CD8-positive, alpha-beta memory T cell (primary cell): ENCODE data around the gene AEBP1. TPM values are rescaled to one million over a fixed set of nuclear protein-coding genes. Genes with fewer than 3 reads are reported as not detected.

Source experiments
- CTCF ChIA-PET: fragments of 350-600 bp; sonication (Branson Sonifier 250); formaldehyde crosslinking; loops from one replicate; lab custom pipeline; 2021; ENCODE audit warnings: antibody characterized with exemption; lab: Charles Lee
- POLR2A ChIA-PET: fragments of 350-600 bp; sonication (Branson Sonifier 250); formaldehyde crosslinking; loops from one replicate; lab custom pipeline; 2021; ENCODE audit warnings: antibody characterized with exemption; lab: Charles Lee
- DNase-seq, 5 donors: peaks; one replicate each; pipeline versions ENCODE4 v3.0.0 to v3.0.0-alpha.2; 2020 to 2022; ENCODE audit warnings: mixed read lengths in 1 of 5
- H3K27ac ChIP-seq: one replicate; pipeline ENCODE4 v1.7.0; 2013; ENCODE audit warnings: low read depth, mild to moderate bottlenecking, low read length, moderate library complexity
- H3K27me3 ChIP-seq: 2 replicates; pipeline ENCODE4 v1.7.0; 2013; ENCODE audit warnings: low read length, mild to moderate bottlenecking; ENCODE audit not compliant: insufficient read depth, poor library complexity, severe bottlenecking
- H3K36me3 ChIP-seq: 2 replicates; pipeline ENCODE4 v1.7.0; 2013; ENCODE audit warnings: mild to moderate bottlenecking, low read length, moderate library complexity; ENCODE audit not compliant: insufficient read depth
- H3K4me1 ChIP-seq: 2 replicates; pipeline ENCODE4 v1.7.0; 2013; ENCODE audit warnings: mild to moderate bottlenecking, low read length, moderate library complexity; ENCODE audit not compliant: insufficient read depth
- H3K4me3 ChIP-seq: 2 replicates; pipeline ENCODE4 v1.7.0; 2013; ENCODE audit warnings: mild to moderate bottlenecking, low read length
- H3K9me3 ChIP-seq: 2 replicates; pipeline ENCODE4 v1.7.0; 2013; ENCODE audit warnings: mild to moderate bottlenecking, low read length
- H3K27ac Mint-ChIP-seq, 8 donors: one replicate each; pipeline ENCODE4 v1.8.0; 2020 to 2021; ENCODE audit warnings: mixed read lengths in 8 of 8, mild to moderate bottlenecking in 6 of 8, inconsistent platforms in 3 of 8, moderate library complexity in 3 of 8
- H3K27me3 Mint-ChIP-seq, 2 donors: one replicate each; pipeline ENCODE4 v1.8.0; 2020 to 2021; ENCODE audit warnings: mixed read lengths in 2 of 2, mild to moderate bottlenecking in 1 of 2, moderate library complexity in 1 of 2
- H3K36me3 Mint-ChIP-seq, 3 donors: one replicate each; pipeline ENCODE4 v1.8.0; 2020 to 2021; ENCODE audit warnings: mixed read lengths in 3 of 3, inconsistent platforms in 1 of 3, mild to moderate bottlenecking in 1 of 3
- H3K4me1 Mint-ChIP-seq, 3 donors: one replicate each; pipeline ENCODE4 v1.8.0; 2020 to 2021; ENCODE audit warnings: mixed read lengths in 3 of 3, inconsistent platforms in 1 of 3, mild to moderate bottlenecking in 1 of 3
- H3K4me3 Mint-ChIP-seq, 7 donors: one replicate each; pipeline ENCODE4 v1.8.0; 2020 to 2021; ENCODE audit warnings: mixed read lengths in 7 of 7, mild to moderate bottlenecking in 6 of 7, moderate library complexity in 4 of 7, inconsistent platforms in 2 of 7
- H3K9me3 Mint-ChIP-seq, 5 donors: one replicate each; pipeline ENCODE4 v1.8.0; 2020 to 2022; ENCODE audit warnings: mixed read lengths in 5 of 5, mild to moderate bottlenecking in 3 of 5, moderate library complexity in 2 of 5, inconsistent platforms in 1 of 5
- polyA plus RNA-seq: library from polyadenylated mRNA; unstranded; fragments of 300-500 nt; fragmentation: Illumina TruSeq; gene quantifications from one replicate; pipeline ENCODE4 v1.2.3, GENCODE V29; 2021
- total RNA-seq, 2 experiments: library from RNA; stranded (reverse); gene quantifications; one replicate each; pipeline ENCODE4 v1.2.3, GENCODE V29; 2021

Gene AEBP1
- total and polyA plus RNA-seq, 3 experiments from 2014 or later: 1.6 to 8.9 (median 8.4) TPM

DNA sequence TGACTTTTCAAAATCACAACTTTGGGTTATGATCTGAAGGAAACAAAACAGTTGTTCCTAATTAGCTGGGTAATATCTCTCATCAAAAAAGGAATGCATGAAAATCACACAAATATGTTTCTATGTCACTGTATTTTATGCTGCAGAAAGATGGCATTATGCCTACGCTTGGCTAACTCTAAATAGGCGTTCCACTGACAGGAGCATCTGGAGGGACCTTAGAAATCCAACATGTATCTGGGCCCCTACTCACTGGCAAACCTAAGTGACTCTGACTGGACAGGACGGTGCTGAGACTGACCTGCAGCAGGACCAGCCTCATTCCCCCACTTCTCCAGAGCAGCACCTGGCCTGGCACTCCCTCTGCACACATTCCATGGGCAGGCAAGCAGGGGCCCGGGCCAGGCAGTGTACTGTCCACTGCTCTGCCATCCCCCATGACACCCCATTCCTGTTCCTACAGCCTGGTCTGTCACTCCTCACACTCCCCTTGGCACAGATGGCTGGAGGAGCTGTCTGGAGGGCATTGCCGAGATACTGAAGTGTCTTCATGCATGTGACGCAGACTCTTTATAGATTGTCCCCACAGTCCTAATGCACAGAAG lies 39.6 kb downstream of the AEBP1 start:
- H3K27me3 Mint-ChIP-seq: peaks cover 4 to 11% of the 10 kb centered on the region in 2 donors
- Histone ChIP-seq H3K27ac (no peak overlapping the region), H3K9me3 (no peaks in the 10 kb centered on the region), H3K4me1 (peaks cover 7% of the 10 kb centered on the region), H3K36me3 (no peaks in the 10 kb centered on the region), H3K4me3 (no peak overlapping the region), H3K27me3 (no peaks in the 10 kb centered on the region)
- H3K27ac Mint-ChIP-seq: peak overlapping the region in 1 of 8 donors; percentile 18
- POLR2A ChIA-PET: interaction anchor here (0.7 kb wide), 1 partner anchor 8 kb away, joined by 3 read pairs; no protein-coding TSS in a partner anchor
- H3K4me1 Mint-ChIP-seq: peaks cover 6 to 17% (median 6%) of the 10 kb centered on the region in 3 donors
- DNase-seq: no peak
- H3K9me3 Mint-ChIP-seq: no peaks in the 10 kb centered on the region
- CTCF ChIA-PET: no interaction called here
- peak overlapping the region in 1 of 7 donors; percentile 68 for H3K4me3 Mint-ChIP-seq
- H3K36me3 Mint-ChIP-seq: no peaks in the 10 kb centered on the region

DNA sequence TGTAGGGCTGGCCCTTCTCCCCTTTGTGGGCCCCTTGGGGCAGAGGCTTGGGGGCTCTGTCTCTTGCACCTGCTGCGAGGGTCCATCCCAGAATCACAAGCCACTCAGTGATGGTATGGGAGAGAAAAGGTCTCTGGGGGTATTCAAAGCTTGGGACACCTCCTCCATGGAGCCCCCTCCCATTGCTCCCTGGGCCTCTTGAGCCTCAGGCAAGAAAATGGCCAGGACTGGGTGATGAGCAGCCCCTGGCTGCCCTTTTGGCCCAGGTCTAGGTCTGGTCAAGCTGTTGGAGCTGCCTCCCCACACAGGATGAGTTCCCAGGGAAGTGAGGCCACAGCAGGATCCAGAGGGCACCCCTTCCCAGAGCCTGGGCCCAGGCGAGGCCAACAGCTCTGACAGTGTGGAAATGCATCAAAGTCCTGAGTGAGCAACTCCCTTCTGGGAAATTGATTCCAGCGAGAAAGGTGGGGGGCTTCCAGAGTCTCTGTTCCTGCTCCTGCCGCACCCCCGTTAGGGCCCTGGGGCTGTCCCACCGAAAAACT lies 40.4 kb downstream of the AEBP1 start:
- H3K4me1 ChIP-seq: peaks cover 7% of the 10 kb centered on the region
- no peak overlapping the region for H3K4me3 ChIP-seq
- ChIA-PET POLR2A (no interaction called here), CTCF (no interaction called here)
- Mint-ChIP-seq H3K36me3 (no peaks in the 10 kb centered on the region), H3K9me3 (no peaks in the 10 kb centered on the region), H3K4me1 (peaks cover 6 to 17% (median 6%) of the 10 kb centered on the region in 3 donors), H3K27ac (no peak overlapping the region), H3K27me3 (peaks cover 4 to 11% of the 10 kb centered on the region in 2 donors), H3K4me3 (peak overlapping the region in 1 of 7 donors; percentile 68)
- no peak overlapping the region for H3K27ac ChIP-seq
- H3K9me3 ChIP-seq: no peaks in the 10 kb centered on the region
- no peak for DNase-seq
- no peaks in the 10 kb centered on the region for H3K27me3 ChIP-seq
- no peaks in the 10 kb centered on the region for H3K36me3 ChIP-seq

DNA sequence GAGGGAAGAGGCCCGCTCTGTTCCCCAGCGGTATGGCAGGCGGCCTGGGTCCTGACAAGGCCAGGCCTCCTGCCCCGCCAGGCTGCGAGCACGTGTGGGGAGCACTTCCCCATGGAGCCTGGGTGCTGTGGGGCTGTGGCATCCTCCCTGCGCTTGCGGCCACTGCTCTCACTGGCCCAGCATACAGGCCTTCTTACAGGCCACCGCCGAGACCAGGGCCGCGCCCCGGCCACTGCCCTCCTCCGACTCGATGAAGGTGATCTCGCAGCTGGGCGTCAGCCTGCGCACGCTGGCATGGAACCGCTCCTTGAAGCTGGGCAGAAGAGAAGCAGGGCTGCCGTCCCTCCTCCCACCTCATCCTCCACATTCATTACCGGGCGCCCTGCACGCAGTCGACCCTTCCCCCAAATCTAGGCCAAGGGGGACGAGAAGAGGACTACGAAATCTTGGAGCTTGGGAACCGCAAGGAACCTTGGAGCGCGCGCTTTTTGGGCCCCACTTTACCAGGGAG lies 40.9 kb downstream of the AEBP1 start:
- H3K27ac Mint-ChIP-seq: peak overlapping the region in 5 of 8 donors; percentile 39 to 86 (median 73)
- Histone ChIP-seq H3K4me3 (no peak overlapping the region), H3K4me1 (peaks cover 7% of the 10 kb centered on the region), H3K9me3 (no peaks in the 10 kb centered on the region), H3K36me3 (no peaks in the 10 kb centered on the region), H3K27ac (no peak overlapping the region), H3K27me3 (no peaks in the 10 kb centered on the region)
- CTCF ChIA-PET: no interaction called here
- H3K27me3 Mint-ChIP-seq: peaks cover 4 to 8% of the 10 kb centered on the region in 2 donors
- H3K9me3 Mint-ChIP-seq: no peaks in the 10 kb centered on the region
- peaks cover 6 to 17% (median 6%) of the 10 kb centered on the region in 3 donors for H3K4me1 Mint-ChIP-seq
- H3K36me3 Mint-ChIP-seq: no peaks in the 10 kb centered on the region
- H3K4me3 Mint-ChIP-seq: peak overlapping the region in 6 of 7 donors; percentile 70 to 81 (median 77)
- POLR2A ChIA-PET: no interaction called here
- no peak for DNase-seq

DNA sequence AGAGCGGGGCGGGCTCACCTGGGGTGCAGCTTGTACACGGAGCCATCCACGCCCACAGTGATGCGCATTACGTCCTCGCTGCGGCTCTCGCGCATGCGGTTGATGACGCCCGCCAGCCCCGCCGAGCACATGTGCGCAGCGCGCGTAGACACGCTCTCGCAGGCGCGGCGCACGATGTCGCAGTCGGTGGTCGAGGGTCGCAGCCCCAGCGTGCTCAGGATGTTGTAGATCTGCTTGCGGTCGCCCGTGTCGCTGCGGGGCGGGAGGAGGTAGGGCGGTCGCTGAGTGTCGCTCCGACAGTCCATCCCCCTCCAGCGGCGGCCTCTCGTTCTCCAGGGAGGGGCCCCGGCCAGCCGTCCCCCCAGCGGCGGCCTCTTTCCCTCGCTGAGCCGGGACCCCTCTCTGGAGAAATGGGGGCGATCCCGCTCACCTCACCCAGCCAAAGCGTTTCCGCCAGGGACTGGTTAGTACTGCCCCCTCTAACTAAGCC lies 41.4 kb downstream of the AEBP1 start:
- no peaks in the 10 kb centered on the region for H3K36me3 Mint-ChIP-seq
- ChIA-PET POLR2A (no interaction called here), CTCF (no interaction called here)
- Histone ChIP-seq H3K4me3 (peak overlapping the region; percentile 53), H3K4me1 (peaks cover 7% of the 10 kb centered on the region), H3K36me3 (no peaks in the 10 kb centered on the region), H3K27ac (no peak overlapping the region), H3K27me3 (no peaks in the 10 kb centered on the region), H3K9me3 (no peaks in the 10 kb centered on the region)
- peaks cover 6 to 17% (median 6%) of the 10 kb centered on the region in 3 donors for H3K4me1 Mint-ChIP-seq
- H3K27me3 Mint-ChIP-seq: peaks cover 4 to 8% of the 10 kb centered on the region in 2 donors
- H3K27ac Mint-ChIP-seq: peak overlapping the region in 7 of 8 donors; percentile 39 to 86 (median 73)
- DNase-seq: peak; percentile 10 to 74 (median 59)
- H3K4me3 Mint-ChIP-seq: peak overlapping the region; percentile 40 to 81 (median 76)
- no peaks in the 10 kb centered on the region for H3K9me3 Mint-ChIP-seq

DNA sequence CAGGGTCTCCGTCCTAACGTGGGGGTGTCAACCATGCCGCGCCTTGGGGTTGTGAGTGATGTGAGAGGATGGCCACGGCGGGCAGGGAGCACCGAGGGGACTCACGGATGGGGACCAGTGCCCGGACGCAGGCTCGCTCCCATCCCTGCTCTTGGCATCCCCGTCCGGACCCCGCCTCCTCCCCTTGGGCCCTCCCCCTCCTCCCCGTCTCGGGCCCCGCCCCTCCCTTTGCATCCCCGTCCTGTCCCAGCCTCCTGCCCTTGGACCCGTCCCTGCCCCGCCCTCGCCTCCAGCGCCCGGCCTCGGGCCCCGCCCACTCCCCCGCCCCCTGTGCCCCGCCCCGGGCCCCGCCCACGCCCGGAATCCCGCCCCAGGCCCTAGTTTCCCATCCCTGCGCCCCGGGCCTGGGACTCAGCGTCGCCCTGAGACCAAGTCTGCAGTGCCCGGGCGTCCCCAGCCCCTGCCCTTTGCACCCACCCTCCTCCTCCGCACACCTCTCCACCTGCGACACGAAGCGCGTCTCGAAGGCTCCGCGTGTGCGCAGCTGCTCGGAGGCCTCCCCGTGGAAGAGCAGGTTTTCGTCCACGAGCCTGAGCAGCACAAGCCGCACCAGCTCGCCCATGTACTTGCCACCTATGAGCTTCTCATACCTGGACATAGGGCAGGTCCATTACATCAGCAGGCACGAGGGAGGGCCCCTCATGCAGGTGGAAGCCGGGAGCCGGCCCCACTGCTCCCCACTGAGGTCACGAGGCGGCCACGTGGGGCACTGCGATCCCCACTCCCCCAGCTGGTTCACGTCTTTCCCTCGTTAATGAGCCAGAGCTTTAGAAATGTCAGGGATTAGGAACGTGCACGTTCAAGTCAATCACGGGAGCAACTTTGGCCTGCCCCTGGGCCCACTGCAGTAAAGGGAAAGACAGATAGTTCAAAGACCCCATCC lies 42.1 kb downstream of the AEBP1 start:
- peak overlapping the region; percentile 40 to 81 (median 76) for H3K4me3 Mint-ChIP-seq
- peak; percentile 25 to 72 (median 47) for DNase-seq
- ChIA-PET CTCF (no interaction called here), POLR2A (interaction anchor here (0.6 kb wide), 1 partner anchor 372 kb away, joined by 6 read pairs; no protein-coding TSS in a partner anchor)
- Histone ChIP-seq H3K27me3 (no peaks in the 10 kb centered on the region), H3K9me3 (no peaks in the 10 kb centered on the region), H3K4me1 (peaks cover 7% of the 10 kb centered on the region), H3K36me3 (no peaks in the 10 kb centered on the region), H3K27ac (no peak overlapping the region), H3K4me3 (peak overlapping the region; percentile 53)
- peak overlapping the region in 6 of 8 donors; percentile 54 to 86 (median 78) for H3K27ac Mint-ChIP-seq
- H3K4me1 Mint-ChIP-seq: peaks cover 6 to 17% (median 6%) of the 10 kb centered on the region in 3 donors
- no peaks in the 10 kb centered on the region for H3K9me3 Mint-ChIP-seq
- H3K27me3 Mint-ChIP-seq: peaks cover 2 to 8% of the 10 kb centered on the region in 2 donors
- no peaks in the 10 kb centered on the region for H3K36me3 Mint-ChIP-seq

DNA sequence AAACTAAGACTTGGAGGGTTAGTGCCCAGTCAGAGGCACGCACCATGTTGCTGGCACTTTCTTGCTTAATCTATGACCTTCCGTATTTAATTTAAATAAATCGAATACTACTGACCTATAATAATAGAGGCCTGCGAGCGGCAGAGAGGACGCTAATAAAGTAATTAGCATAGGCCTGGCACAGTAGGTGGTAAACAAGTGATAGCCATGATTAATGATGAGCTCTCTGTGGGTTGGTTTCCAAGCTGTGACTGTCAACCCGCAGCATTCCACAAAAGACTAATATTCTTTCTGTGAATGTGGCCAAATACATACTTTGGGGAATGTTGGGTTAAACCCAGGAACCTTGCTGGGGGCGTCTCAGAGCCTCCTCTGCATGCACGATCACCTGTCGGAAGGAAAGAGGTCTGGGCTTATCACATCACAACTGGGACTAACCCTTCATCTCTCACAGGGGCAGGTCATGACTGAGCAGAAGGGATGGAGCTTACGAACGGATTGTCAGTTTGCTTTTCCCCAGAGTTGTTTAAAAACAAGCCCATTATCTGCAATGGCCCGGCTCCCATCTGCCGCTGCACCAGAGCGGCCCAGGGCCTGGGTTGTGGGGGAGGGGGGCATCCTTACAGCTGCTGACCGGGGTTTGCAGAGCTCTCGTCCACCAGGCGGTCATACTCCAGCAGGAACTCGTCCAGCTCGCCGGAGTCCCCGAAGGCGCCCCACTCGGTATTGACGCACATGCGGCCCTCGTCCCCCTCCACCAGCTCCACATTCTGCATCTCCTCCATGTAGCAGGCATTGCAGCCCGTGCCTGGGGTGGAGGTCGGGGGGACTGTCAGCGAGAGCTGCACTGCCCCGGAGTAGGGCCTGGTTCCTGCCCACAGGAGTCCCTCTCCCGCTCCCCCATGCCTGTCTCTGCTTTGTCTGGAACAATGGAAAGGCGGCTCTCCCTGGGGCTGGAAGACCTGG lies 43.2 kb downstream of the AEBP1 start:
- Mint-ChIP-seq H3K4me3 (peak overlapping the region in 4 of 7 donors; percentile 20 to 80 (median 37)), H3K27me3 (peaks cover 2 to 8% of the 10 kb centered on the region in 2 donors), H3K27ac (peak overlapping the region in 1 of 8 donors; percentile 84), H3K9me3 (no peaks in the 10 kb centered on the region), H3K4me1 (peaks cover 6 to 17% (median 6%) of the 10 kb centered on the region in 3 donors), H3K36me3 (no peaks in the 10 kb centered on the region)
- no peak for DNase-seq
- Histone ChIP-seq H3K9me3 (no peaks in the 10 kb centered on the region), H3K27me3 (no peaks in the 10 kb centered on the region), H3K4me3 (no peak overlapping the region), H3K36me3 (no peaks in the 10 kb centered on the region), H3K27ac (no peak overlapping the region), H3K4me1 (peaks cover 7% of the 10 kb centered on the region)
- ChIA-PET POLR2A (no interaction called here), CTCF (no interaction called here)

DNA sequence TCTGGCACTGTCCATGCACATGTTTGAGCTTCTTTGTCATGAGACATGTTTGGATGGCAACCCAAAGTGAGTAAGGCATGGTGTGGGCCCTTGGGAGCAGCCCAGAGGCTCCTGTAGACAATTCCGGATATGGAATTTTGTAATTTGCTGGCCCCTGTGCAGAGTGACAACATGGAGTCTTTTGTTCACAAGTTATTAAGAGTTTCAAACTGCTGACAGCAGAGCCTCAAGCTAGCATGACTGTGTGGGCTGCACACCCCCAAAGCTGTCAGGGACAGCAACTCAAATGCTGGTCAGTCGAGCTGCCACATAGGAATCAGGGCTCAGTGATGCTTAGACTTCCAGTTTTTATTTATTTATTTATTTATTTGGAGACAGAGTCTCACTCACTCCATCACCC lies 44.0 kb downstream of the AEBP1 start:
- no peak overlapping the region for H3K4me3 Mint-ChIP-seq
- no peaks in the 10 kb centered on the region for H3K9me3 ChIP-seq
- POLR2A ChIA-PET: no interaction called here
- no peak overlapping the region for H3K27ac ChIP-seq
- CTCF ChIA-PET: no interaction called here
- H3K4me1 Mint-ChIP-seq: peaks cover 6 to 17% (median 6%) of the 10 kb centered on the region in 3 donors
- no peak overlapping the region for H3K27ac Mint-ChIP-seq
- no peaks in the 10 kb centered on the region for H3K27me3 ChIP-seq
- H3K9me3 Mint-ChIP-seq: no peaks in the 10 kb centered on the region
- no peaks in the 10 kb centered on the region for H3K36me3 ChIP-seq
- H3K4me1 ChIP-seq: peaks cover 7% of the 10 kb centered on the region
- H3K4me3 ChIP-seq: no peak overlapping the region
- H3K36me3 Mint-ChIP-seq: no peaks in the 10 kb centered on the region
- no peak for DNase-seq
- H3K27me3 Mint-ChIP-seq: peaks cover 2 to 8% of the 10 kb centered on the region in 2 donors
